Left renal pelvis (tissue), 4 donors: Measurements from ENCODE around the gene ACTR8. TPM values are rescaled to one million over a fixed set of nuclear protein-coding genes. Genes with fewer than 3 reads are reported as not detected.
"Not testable (repeated sequence)": the region's sequence is repeated elsewhere in the genome, so short reads cannot be mapped to it uniquely, and the experiment has no call there.

ENCODE experiments used
- DNase-seq, 4 donors: peaks; one replicate each; pipeline ENCODE4 v3.0.0-alpha.2; 2013; ENCODE audit warnings: low read depth in 4 of 4, low spot score in 3 of 4
- polyA plus RNA-seq, 4 donors: library from polyadenylated mRNA; unstranded; fragments of 120-200 nt; gene quantifications; one replicate each; pipeline ENCODE4 v1.2.1, GENCODE V29; 2013; ENCODE audit not compliant: insufficient read length in 4 of 4

The ACTR8 gene
- 10 to 100 TPM; 27.8 to 47.4 (median 41.1) TPM for polyA plus RNA-seq

DNA sequence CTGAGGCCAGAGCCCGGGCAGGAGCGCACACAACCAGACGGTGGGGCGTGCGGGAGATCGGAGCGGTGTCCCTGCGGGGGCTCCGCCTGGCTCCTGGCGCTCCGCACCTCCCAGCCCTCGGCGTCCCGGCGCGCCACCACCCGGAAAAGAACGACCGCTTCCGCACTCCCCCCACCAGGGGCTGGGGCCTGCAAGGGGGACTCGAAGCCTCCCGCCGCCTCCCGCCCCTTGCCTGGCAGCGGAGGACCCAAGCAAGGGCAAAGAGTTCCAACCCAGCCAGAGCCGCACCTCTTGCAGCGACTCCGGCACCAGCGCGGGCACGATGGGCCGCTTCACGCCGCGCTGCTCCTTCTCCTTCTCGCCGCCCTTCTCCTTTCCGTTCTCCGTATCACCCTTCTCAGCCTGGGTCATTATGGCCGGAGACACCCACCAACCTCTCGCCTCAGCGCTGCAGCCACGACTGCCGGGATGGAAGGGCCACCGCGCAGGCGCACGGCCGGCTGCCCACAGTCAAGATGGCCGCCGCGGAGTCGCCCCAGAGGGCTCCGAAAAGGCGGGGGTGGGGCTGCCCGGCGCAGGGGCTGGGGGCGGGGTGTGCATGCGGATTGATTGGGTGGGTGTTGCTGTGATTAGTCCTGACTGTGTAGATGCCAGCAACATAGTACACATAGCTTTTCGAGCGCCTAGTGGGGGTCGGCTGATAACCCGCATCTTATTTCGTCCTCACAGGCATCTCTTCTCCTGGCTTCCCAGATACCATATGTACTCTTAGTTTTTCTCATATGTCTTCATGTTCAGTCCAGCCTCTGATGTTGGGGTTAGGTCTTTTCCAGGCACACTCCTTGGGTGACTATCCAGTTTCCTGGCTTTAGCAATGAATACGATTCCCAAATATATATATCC is at the start of gene ACTR8:
TSS of gene ACTR8 (minus strand) at position 462 of the 903 bp plus-strand sequence. CDS start at position 411, 51 bp downstream.
- peak; percentile 71 to 84 (median 74) for DNase-seq

GRCh38 chr3:53927208-53927872 is 45.4 kb upstream of the ACTR8 start:
- DNase-seq: not testable (repeated sequence)

GRCh38 chr3:53921296-53921695 is 39.3 kb upstream of the ACTR8 start:
- no peak for DNase-seq

GRCh38 chr3:53919741-53920140 is 37.8 kb upstream of the ACTR8 start:
- no peak for DNase-seq

DNA sequence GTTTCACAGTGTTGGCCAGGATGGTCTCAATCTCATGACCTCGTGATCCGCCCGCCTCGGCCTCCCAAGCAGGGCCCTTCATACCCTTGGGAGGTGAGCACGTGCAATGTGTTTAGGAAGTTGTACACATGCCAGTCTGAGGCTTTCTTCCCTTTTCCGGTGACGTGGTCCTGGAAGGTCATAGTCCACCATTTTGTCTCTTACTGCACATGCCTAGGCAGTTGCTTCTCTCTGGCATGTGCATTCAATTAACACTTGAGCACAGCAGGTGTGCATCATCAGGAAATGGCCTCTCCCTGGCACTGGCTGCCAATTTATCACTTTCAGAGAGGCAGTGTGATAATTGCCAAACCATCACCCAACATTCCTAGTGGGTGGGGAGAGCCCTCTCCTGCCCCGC is 31.4 kb upstream of the ACTR8 start:
- no peak for DNase-seq

GRCh38 chr3:53902711-53903110 is 20.8 kb upstream of the ACTR8 start:
- DNase-seq: no peak

DNA sequence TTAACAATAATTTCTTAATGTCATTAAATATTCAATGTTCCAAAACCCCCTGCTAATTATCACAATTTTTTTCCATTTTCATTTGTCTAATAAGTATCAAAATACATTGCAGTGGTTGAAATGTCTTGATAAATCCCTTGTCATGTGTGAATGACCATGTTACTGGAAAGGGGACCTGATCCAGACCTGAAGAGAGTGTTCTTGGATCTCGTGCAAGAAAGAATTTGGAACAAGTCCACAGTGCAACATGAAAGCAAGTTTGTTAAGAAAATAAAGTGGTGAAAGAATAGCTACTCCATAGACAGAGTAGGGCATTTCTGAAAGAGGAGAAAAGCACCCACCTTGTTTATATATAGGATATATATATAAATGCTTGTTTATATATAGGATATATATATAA is 20.1 kb upstream of the ACTR8 start:
- DNase-seq: no peak

- no peak for DNase-seq
Observed at GRCh38 chr3:53900666-53901331, 18.8 kb upstream of the ACTR8 start.

- DNase-seq: no peak
Observed at GRCh38 chr3:53899750-53900149, 17.8 kb upstream of the ACTR8 start.

GRCh38 chr3:53892286-53892637 is 10.3 kb upstream of the ACTR8 start:
- no peak for DNase-seq

GRCh38 chr3:53891497-53892285 is 9.7 kb upstream of the ACTR8 start, which contains the start of gene SELENOK:
SELENOK (minus strand) TSS chr3:53891859.
- DNase-seq: peak; percentile 96 to 99 (median 98)

DNA sequence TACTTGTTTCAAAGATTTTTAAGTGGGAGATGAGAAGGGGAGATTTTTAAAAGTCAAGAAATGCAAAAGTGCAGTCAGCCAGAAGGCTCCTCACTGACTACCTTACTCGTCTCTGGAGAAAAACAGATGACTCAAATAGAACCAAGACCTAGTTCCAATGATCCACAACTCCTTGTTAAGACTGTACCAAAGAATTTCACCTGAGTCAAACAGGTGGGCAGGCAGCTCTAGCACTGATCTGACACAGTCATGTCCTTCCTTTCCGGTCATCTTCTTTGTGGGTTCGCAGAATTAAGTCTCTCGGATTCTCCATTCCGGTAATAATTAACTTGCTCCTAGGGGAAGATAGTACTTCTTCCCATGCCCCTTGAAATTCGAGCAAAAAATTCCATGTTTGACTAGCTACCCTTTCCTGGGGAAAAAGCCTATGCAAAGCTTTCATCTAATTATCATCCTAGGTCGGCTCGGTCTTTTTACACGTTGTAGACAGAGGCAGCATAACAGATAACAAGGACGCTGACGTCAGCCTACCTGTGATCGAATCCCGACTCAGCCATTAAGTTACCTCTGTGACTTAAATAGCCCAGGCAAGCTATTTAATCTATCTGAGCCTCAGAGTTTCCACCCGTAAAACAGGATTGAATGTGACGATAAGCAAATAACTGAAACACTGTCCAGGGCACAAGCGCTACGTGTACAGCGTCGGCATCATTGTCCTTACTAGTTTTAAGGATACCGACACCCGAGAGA is 8.9 kb upstream of the ACTR8 start:
- peak in 2 of 4 donors; percentile 22 to 29 for DNase-seq

- DNase-seq: no peak
Observed at GRCh38 chr3:53888232-53888631, 6.3 kb upstream of the ACTR8 start.

DNA sequence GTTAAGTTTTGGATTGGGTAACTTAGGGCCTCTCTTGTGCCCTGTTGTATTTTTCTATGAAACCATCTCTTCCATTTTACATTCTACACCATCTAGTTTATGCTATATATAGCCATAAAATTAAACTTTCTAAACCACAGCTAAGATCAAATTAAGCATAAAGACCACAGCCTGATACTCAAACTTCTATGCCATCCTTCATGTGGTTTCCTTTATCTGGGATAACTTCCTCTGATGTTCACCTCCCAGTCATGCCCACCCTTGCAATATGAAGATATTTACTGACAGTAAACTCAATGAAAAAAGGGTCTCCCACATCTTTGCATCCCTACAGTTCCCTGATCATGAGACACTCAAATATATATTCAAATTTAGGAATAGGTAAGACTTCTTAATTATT is 5.5 kb upstream of the ACTR8 start:
- no peak for DNase-seq

- no peak for DNase-seq
Observed at GRCh38 chr3:53885239-53885638, 3.3 kb upstream of the ACTR8 start.

DNA sequence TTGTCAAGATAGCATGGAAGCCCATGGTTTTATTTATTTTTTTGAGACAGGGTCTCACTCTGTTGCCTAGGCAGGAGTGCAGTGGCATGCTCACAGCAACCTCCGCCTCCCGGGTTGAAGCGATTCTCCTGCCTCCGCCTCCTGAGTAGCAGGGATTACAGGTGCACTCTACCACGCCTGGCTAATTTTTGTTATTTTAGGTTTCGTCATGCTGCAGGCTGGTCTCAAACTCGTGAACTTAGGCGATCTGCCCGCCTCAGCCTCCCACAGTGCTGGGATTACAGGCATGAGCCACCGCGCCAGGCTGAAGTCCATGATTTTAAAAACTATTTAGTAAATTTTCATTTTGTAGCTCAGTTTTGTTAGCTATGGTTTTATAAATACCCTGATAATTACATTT is 2.7 kb upstream of the ACTR8 start:
- DNase-seq: no peak

DNA sequence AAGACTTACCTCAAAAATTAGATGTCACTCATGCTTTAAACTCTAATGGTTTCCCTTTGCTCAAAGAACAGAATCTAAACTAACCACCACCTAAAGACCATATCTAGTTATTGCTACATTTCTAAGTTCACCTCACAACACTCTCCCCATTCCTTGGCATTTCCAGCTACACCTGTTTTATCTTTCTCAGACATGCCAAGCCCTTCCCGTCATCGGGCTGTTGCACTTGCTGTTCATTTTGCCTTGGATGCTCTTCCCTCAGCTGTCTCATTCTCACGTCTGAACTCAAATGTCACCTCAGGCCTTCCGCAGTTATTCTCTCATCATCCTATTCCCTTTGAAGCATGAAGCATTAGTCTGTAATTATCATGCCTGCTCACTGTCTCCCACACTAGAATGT is 1.1 kb upstream of the ACTR8 start:
- no peak for DNase-seq

GRCh38 chr3:53880396-53881345 is 1.3 kb downstream of the ACTR8 start:
- peak in 1 of 4 donors; percentile 7 for DNase-seq
